Hepatocyte (in vitro differentiated cells): Measurements from ENCODE around the gene NOXA1. TPM values are rescaled to one million over a fixed set of nuclear protein-coding genes. Genes with fewer than 3 reads are reported as not detected.

Source experiments
- DNase-seq: peaks from one replicate; pipeline ENCODE4 v3.0.0-alpha.2; 2016; ENCODE audit warnings: low spot score
- H2AFZ ChIP-seq: fragments of 200-600 bp; sonication (generic); 2 replicates; pipeline ENCODE4 v1.6.0; 2016; ENCODE audit warnings: antibody characterized with exemption, mild to moderate bottlenecking
- H3K27ac ChIP-seq: fragments of 200-600 bp; sonication (generic); 2 replicates; pipeline ENCODE4 v1.5.1; 2016; ENCODE audit warnings: mild to moderate bottlenecking
- H3K27me3 ChIP-seq: fragments of 200-600 bp; sonication (generic); 2 replicates; pipeline ENCODE4 v1.6.1; 2016
- H3K36me3 ChIP-seq: fragments of 200-600 bp; sonication (generic); replicated peaks from 2 replicates; pipeline ENCODE4 v1.5.1; 2016; ENCODE audit warnings: low read depth; ENCODE audit not compliant: insufficient read depth
- H3K4me1 ChIP-seq: fragments of 200-600 bp; sonication (generic); 2 replicates; pipeline ENCODE4 v1.5.1; 2016; ENCODE audit warnings: mild to moderate bottlenecking, moderate library complexity; ENCODE audit not compliant: insufficient read depth
- H3K4me2 ChIP-seq: fragments of 200-600 bp; sonication (generic); 2 replicates; pipeline ENCODE4 v1.6.0; 2016
- H3K4me3 ChIP-seq: fragments of 200-600 bp; sonication (generic); 2 replicates; pipeline ENCODE4 v1.5.1; 2016; ENCODE audit warnings: mild to moderate bottlenecking
- H3K79me2 ChIP-seq: fragments of 200-600 bp; sonication (generic); 2 replicates; pipeline ENCODE4 v1.6.0; 2017; ENCODE audit warnings: mild to moderate bottlenecking
- H3K9me2 ChIP-seq: fragments of 200-600 bp; sonication (generic); replicated peaks from 2 replicates; pipeline ENCODE4 v1.6.0; 2017; ENCODE audit warnings: mild to moderate bottlenecking; ENCODE audit not compliant: insufficient read depth
- H3K9me3 ChIP-seq: fragments of 200-600 bp; sonication (generic); 2 replicates; pipeline ENCODE4 v1.5.1; 2016; ENCODE audit warnings: low read depth, mild to moderate bottlenecking
- H4K20me1 ChIP-seq: fragments of 200-600 bp; sonication (generic); 2 replicates; pipeline ENCODE4 v1.6.0; 2016; ENCODE audit warnings: mild to moderate bottlenecking; ENCODE audit not compliant: insufficient read depth, poor library complexity, severe bottlenecking
- CTCF ChIP-seq: fragments of 200-600 bp; sonication (generic); IDR thresholded peaks from 2 replicates; pipeline ENCODE4 v1.5.1; 2016; ENCODE audit warnings: antibody characterized with exemption, mild to moderate bottlenecking; ENCODE audit not compliant: poor library complexity
- EZH2 ChIP-seq: fragments of 200-600 bp; sonication (generic); IDR thresholded peaks from 2 replicates; pipeline ENCODE4 v1.6.1; 2016; ENCODE audit warnings: antibody characterized with exemption, mild to moderate bottlenecking, borderline replicate concordance
- EZH2phosphoT487 ChIP-seq: fragments of 200-600 bp; sonication (generic); IDR thresholded peaks from one replicate; pipeline ENCODE4 v1.6.1; 2018; ENCODE audit warnings: antibody characterized with exemption, mild to moderate bottlenecking, low read depth, moderate library complexity; ENCODE audit not compliant: unreplicated experiment, severe bottlenecking
- WGBS: methylation state at CpG from one replicate; pipeline ENCODE4 v1.1.6; 2016; ENCODE audit warnings: low lambda C conversion rate; ENCODE audit errors: missing lambda C conversion rate; 5-methylcytosine and 5-hydroxymethylcytosine counted together
- polyA plus RNA-seq: library from polyadenylated mRNA; unstranded; fragments of >200 nt; fragmentation: Nextera tagmentation; extraction: Ambion mirVana; gene quantifications from 2 replicates; pipeline ENCODE4 v1.2.1, GENCODE V29; 2016
- total RNA-seq: library from RNA; depleted of rRNA; stranded (reverse); fragments of >200 nt; gene quantifications from 2 replicates; pipeline ENCODE4 v1.2.3, GENCODE V29; 2014

Gene NOXA1
- total and polyA plus RNA-seq, 2 experiments from 2014 or later = 7.2 to 12.5 TPM

DNA sequence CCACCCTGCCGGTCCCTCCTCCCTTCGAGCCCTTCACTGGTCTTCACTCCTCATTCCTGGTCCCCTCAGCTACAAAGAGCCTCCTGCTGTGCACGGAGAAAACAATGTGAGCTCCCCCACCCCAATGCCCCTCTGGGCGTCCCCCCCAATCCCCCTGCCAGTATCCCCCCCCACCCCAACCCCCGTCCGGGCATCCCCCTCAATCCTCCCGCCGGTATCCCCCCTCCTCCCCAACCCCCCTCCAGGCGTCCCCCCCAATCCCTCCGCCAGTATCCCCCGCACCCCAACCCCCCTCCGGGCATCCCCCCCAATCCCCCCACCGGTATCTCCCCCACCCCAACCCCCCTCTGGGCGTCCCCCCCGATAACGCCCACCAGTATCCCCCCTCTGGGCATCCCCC is 43.0 kb upstream of the NOXA1 start:
- no peak for DNase-seq
- no peak for TF ChIP-seq CTCF
- Histone ChIP-seq H4K20me1 (no peaks in the 10 kb centered on the region), H3K9me2 (no peaks in the 10 kb centered on the region), H3K27ac (no peak overlapping the region), H3K4me3 (no peak overlapping the region), H3K4me1 (no peaks in the 10 kb centered on the region), H3K9me3 (no peaks in the 10 kb centered on the region), H3K27me3 (no peaks in the 10 kb centered on the region), H3K79me2 (no peaks in the 10 kb centered on the region), H3K4me2 (no peak overlapping the region), H2AFZ (no peak overlapping the region), H3K36me3 (no peaks in the 10 kb centered on the region)
- WGBS = 68% methylated on average over 6 of the region's 16 CpGs

DNA sequence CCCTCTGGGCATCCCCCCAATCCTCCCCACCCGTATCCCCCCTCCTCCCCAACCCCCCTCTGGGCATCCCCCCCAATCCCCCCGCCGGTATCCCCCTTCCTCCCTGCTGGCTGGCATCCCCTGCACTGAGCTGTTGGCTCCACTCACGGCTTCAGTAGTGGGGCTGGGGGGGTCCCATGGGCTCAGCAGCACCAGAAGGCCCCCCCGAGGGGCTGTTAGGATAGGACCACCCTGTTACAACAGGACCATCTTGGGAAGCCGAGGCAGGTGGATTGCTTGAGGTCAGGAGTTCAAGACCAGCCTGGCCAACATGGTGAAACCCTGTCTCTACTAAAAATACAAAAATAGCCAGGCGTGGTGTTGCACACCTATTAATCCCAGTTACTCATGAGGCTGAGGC is 42.6 kb upstream of the NOXA1 start:
- Histone ChIP-seq H3K4me2 (no peak overlapping the region), H2AFZ (no peak overlapping the region), H3K9me3 (no peaks in the 10 kb centered on the region), H3K4me1 (no peaks in the 10 kb centered on the region), H4K20me1 (no peaks in the 10 kb centered on the region), H3K79me2 (no peaks in the 10 kb centered on the region), H3K27me3 (no peaks in the 10 kb centered on the region), H3K27ac (no peak overlapping the region), H3K9me2 (no peaks in the 10 kb centered on the region), H3K4me3 (no peak overlapping the region), H3K36me3 (no peaks in the 10 kb centered on the region)
- WGBS = 88% methylated on average over 4 of the region's 7 CpGs
- TF ChIP-seq EZH2phosphoT487 = no peak
- TF ChIP-seq CTCF = no peak
- TF ChIP-seq EZH2 = no peak
- no peak for DNase-seq

GRCh38 chr9:137381501-137382443 is 41.4 kb upstream of the NOXA1 start:
- 92% methylated on average over 28 of the region's 53 CpGs for WGBS
- DNase-seq = no peak
- Histone ChIP-seq H3K4me1 (no peaks in the 10 kb centered on the region), H3K9me2 (no peaks in the 10 kb centered on the region), H3K9me3 (no peaks in the 10 kb centered on the region), H2AFZ (no peak overlapping the region), H3K27ac (no peak overlapping the region), H4K20me1 (no peaks in the 10 kb centered on the region), H3K4me3 (no peak overlapping the region), H3K27me3 (no peaks in the 10 kb centered on the region), H3K79me2 (no peaks in the 10 kb centered on the region), H3K4me2 (no peak overlapping the region), H3K36me3 (no peaks in the 10 kb centered on the region)
- TF ChIP-seq EZH2phosphoT487 (no peak), EZH2 (no peak), CTCF (no peak)
